HG02884 (cell line): Measurements from ENCODE around the gene MCM10.

Experiments
- ATAC-seq: cut with Tn5 transposase; IDR thresholded peaks from one replicate; pipeline ENCODE4 v1.9.1; 2021; ENCODE audit warnings: mild to moderate bottlenecking, moderate library complexity; ENCODE audit not compliant: unreplicated experiment

Gene MCM10

DNA sequence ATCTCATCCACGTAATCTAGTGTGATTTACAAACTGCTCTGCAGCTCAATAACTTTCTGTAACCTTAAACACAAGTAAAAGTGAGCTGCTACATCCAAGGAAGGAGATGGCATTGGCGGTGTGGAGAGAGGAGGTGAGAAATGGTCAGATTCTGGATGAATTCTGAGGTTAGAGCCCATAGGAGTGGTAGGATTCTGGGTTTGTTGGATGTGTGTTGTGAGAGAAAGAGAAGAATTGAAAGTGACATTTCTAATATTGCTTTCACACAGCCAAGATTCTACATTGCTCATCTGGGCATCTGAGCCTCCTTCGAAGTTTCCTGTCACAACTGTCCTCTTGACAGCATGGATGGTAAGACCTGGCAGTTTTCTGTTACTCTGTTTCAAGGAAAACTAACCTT is 2.5 kb downstream of the MCM10 start:
- no peak for ATAC-seq

DNA sequence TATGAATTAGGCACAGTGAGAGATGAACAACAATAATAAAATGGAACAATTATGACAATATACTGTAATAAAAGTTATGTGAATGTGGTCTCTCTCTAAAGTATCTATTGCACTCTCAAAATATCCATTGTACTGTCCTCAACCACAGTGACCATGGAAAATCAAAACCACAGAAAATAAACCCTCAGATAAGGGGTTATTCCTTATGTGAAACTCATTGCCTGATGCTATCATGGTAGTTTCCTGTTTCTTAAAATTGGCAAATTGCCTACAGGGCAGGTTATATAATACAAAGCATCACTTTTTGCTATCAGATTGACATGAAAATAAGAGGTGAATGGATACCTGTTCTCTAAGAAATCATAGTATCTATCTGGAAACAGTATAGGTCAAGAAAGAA is 3.8 kb downstream of the MCM10 start:
- no peak for ATAC-seq

DNA sequence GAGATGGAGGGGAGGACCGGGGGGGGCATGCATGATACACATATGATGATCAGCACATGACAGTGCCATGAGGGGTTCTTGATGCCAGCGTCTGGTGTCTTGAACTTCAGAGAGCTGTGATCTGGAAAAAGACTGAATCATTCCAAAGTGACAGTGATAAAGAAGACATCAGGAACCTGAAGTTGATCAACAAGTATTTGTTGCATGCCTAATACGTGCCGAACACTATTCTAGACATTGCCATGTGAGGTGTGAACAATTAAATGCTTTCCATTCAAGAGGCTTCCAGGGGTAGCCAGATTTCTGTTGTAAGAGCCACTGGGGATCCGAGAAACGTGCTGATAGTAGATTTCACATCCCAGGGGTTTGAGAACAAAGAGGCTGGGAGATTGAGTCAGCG is 6.2 kb downstream of the MCM10 start:
- ATAC-seq, result no peak

DNA sequence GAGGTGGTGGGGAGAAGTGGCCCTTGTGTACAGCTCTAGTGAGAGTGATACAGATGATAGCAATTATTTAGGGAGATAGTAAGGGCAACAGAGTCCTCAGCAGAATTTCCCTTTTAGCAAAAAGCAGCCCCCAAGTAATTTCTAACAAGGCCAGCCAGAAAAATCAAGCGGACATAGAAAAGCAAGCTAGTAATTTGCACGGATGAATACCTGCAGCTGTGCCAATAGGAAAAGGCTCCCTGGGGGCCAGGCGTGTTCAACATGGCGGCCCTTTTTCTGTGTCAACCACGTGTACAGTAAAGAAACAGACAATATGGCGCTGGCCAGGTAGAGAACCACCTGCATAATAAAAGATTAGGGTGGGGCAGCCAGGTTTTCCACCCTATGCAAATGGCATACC is 7.4 kb downstream of the MCM10 start:
- ATAC-seq, result no peak

DNA sequence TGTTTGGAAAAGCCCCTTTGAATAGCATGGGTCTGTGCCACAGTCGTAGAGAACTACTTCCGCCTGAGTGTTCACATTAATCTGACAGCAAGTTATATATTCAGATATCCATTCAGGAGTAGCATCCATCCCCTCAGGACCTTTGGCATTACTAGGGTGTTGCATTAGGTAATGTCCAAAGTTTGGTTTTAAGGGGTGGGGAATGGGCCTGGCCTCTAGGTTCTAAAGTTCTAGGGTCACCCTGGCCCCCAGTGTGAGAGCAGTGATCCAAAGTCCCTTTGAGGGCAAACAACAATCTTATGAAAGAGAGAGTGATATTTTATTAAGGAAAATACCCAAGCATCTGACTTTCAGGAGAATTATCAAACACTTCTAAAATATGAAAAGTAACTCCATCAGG is 12.3 kb downstream of the MCM10 start:
- ATAC-seq, result no peak

DNA sequence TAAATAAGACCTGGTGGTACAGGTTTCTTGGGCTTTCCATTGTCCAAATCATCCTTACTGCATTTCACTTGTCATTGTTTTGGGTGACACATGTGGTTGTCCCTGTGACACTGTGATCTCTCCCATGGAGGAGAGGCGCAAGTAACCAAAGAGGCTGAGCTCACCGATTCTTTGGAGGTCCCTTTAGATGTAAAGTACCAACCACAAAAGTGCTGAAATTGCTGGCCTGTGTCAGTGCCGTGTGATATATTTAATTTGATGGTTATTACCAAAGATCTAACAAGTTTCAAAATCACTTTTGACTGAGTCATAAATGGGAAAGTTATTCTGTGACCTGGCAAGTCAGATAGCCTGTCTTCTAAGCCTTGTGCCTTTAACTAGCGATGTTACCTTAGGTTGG is 19.4 kb downstream of the MCM10 start:
- no peak for ATAC-seq

DNA sequence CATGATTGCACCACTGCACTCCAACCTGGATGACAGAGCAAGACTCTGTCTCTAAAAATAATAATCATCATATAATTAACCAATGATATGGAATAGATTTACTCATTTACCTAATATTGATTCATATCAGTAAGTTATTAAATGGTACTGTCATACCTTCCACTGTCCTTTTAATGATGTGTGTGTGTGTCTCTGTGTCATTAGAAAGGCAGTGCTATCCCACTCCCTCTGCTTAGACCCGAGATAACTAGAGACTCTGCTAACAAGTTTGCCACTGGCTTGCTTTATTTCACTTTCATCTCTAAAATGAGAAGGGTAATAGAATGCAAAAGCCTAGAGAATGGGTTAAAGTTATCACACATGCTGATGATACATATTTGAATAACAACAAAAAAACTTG is 21.1 kb downstream of the MCM10 start:
- no peak for ATAC-seq

DNA sequence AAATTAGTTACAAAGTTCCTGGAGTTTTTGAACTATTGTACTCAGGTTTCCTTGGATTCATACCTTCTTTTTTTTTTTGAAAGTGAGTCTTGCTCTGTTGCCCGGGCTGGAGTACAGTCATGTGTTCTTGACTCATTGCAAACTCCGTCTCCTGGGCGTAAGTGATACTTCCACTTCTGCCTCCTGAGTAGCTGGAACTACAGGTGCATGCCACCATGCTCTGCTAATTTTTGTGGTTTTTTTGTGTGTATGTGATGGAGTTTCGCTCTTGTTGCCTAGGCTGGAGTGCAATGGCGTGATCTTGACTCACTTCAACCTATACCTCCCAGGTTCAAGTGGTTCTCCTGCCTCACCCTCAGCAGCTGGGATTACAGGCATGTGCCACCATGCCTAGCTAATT is 22.3 kb downstream of the MCM10 start:
- ATAC-seq, result peak; percentile 54

DNA sequence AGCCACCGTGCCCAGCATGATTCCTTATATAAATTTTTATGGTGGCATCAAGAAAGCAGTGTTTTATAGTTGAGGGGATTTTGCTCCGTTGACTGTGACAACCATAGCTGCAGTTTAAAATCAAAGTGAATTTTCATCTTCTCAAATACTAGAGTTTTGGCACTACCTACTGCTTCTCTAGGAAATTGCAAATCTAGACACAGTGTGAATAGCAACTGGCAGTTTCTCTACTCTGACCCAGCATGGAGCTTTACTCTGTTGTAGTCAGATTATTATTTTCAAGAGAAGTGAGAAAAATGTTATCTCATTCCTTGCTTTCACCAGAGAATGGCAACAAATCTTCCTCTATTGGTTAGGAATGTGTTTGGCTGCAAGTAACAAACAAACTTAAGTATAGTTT is 22.9 kb downstream of the MCM10 start:
- no peak for ATAC-seq

DNA sequence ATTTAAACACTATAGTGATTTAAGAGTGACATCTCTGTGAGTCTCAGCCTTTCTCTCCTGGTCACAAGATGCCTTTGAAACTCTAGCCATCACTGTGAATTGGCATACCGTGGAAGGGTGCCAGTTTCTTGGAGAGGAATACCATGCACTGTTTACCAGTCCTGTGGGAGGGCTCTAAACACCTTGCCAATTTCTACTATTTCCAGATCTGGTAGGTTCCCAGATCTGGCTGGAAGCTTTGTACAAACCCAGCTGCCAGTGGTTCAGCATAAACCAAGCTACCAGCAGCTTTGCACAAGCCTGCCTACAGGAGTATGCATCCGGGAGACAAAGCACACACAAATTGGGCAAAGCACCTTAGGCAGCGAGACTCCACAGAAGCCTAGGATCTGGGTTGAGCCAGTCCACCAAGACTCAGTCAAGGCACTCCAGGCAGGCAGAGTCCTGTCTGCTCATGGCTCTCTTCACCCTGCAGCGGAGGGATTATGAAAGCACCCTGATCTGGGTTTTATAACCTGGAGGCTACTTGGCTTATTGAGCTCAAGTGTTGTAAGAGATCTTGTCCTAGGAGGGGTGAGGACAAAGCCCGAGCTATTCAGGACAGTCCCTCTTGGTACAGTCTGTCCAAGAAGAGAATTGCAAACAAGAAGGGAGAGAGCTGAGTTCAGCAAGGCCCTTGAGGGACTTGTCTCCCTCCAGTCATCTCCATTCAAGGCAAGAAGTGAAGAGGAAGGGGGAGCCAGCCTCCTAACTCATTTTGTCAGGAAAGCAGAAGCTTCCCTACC is 23.6 kb downstream of the MCM10 start:
- ATAC-seq, result no peak

DNA sequence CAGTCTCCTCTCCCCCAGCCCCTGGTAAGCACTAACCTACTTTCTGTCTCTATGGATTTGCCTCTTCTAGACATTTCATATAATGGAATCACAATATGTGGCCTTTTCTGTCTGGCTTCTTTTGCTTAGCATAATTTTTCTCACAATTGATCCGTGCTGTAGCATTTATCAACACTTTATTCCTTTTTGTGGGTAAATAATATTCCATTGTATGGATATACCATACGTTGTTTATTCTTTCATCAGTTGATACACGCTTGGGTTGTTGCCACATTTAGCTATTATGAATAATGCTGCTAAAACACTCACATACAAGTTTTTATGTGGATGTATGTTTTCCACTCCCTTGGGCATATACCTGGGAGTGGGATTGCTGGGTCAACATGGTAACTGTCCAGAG is 25.8 kb downstream of the MCM10 start:
- ATAC-seq, result no peak

DNA sequence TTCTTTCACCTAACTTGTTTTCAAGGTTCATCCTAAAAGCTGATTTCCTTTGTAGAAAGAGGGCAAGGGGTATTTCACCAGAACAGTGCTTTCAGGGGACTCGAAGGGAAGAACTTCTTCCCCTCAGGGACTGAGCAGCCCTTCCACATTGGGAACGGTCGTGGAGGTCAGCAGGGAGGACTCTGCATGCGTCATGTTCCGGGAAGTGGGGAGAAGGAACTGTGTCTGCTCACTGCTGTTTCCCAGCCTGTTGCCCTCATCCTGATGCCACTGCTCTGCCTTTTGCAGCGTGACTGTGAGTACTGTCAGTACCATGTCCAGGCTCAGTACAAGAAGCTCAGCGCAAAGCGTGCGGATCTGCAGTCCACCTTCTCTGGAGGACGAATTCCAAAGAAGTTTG is 27.2 kb downstream of the MCM10 start:
- ATAC-seq, result no peak

DNA sequence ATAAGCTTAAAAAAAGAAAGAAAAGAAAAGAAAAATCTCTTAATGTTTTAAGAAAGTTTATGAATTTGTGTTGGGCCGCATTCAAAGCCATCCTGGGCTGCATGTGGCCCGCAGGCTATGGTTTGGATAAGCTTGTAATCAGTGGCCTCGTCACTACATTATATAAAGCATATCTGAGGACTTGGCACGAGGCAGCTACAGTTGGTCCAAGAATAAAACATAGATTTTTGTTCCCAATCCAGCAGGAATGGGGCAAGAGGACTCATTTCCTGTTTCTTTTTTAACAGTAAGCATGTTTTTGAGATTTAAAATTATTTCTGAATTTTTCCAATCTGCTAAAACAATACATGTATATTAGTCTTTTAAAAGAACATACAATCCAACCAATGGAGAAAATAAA is 28.6 kb downstream of the MCM10 start:
- no peak for ATAC-seq

DNA sequence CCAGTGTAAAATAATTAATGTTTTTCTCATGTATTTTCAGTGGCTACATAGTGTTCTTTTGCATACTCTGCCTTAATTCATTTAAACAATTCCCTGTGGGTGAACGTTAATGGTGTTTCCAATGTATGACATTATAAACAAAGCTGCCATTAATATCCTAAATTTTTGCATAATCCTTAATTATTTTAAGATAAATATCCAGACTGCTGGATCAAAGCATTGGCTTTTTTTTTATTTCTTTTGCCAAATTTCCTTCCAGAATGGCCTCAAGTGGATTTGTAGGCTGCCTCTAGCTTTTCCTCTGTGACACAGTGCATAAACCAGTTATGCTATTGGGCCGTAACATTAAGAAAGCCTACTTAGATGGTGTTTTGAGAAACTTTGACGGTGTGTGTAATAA is 29.5 kb downstream of the MCM10 start:
- no peak for ATAC-seq

DNA sequence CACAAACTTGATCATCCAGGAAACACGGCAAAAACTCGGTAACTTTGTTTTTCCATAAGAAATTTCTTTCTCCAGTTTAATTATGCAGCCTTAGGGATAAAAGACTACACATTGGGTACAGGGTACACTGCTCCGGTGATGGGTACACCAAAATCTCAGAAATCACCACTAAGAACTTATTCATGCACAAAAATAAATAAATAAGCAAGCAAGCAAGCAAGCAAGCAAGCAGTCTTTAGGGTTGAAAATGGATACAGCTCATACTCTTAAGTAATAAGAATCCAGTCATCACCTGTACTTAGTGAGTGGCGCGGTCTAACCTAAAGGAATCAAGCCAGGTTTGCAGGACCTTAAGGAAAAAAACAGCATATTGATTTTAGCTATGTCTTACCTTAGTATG is 30.0 kb downstream of the MCM10 start:
- no peak for ATAC-seq

DNA sequence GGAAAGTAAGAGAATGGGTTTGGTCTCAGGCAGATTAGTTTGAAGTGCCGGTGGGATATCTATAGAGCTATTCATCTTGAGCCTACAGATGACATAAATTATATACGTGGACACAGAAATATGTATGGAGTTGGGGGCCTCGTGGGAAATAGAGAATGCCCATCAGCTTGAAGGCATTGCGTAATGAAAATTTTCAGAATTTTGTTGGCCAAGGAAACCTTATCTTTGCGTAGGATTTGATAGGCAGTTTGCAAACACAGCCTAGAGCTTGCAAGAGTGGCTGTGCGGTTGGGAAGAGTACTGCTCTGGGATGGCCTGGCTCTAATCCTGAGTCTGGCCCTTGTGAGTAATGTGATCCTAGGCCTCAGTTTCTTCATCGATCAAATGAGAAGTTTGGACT is 32.3 kb downstream of the MCM10 start:
- no peak for ATAC-seq

DNA sequence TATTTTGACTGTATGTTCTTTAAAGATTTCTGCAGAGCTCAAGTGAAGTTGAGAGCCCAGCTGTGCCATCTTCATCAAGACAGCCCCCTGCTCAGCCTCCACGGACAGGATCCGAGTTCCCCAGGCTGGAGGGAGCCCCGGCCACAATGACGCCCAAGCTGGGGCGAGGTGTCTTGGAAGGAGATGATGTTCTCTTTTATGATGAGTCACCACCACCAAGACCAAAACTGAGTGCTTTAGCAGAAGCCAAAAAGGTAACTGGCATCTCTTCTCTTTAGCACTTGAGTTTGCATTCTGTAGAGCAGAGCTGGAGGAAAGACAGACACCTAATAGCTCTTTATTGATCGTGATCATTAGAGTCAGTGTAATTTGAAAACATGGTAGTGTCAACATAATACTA is 33.7 kb downstream of the MCM10 start:
- ATAC-seq, result no peak

DNA sequence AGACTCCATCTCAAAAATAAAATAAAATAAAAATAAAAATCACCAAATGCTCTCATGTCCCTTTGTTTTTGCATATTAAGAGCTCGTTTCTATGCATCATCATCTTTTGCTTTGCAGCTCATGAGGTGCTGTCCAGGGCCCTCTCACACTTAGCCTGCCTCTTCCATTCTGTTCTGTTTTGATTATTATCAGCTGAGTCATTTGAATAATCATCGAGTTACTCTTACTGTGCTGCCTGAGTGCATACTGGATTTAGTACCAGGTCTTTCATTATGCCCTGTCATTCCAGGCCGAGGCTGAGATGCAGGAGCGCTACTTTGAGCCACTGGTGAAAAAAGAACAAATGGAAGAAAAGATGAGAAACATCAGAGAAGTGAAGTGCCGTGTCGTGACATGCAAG is 39.8 kb downstream of the MCM10 start:
- no peak for ATAC-seq

DNA sequence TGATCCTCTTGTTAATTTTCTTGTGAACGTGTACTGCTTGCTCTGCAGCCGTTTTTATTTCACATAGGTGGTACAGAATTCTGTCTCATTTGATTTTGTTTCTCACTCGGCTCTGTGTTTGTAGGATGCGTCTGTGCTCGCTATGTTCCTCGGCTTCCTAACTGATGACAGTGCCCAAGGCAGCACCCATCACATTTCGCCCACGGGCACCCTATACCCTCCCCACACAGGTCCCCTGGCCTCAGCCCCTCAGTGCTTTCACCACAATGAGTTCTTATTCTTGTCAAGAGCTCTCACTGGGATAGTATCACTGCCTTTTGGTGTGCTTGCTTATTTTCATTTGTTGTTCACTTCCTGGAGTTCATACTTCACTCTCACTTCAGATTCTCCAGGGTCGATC is 44.7 kb downstream of the MCM10 start:
- no peak for ATAC-seq

DNA sequence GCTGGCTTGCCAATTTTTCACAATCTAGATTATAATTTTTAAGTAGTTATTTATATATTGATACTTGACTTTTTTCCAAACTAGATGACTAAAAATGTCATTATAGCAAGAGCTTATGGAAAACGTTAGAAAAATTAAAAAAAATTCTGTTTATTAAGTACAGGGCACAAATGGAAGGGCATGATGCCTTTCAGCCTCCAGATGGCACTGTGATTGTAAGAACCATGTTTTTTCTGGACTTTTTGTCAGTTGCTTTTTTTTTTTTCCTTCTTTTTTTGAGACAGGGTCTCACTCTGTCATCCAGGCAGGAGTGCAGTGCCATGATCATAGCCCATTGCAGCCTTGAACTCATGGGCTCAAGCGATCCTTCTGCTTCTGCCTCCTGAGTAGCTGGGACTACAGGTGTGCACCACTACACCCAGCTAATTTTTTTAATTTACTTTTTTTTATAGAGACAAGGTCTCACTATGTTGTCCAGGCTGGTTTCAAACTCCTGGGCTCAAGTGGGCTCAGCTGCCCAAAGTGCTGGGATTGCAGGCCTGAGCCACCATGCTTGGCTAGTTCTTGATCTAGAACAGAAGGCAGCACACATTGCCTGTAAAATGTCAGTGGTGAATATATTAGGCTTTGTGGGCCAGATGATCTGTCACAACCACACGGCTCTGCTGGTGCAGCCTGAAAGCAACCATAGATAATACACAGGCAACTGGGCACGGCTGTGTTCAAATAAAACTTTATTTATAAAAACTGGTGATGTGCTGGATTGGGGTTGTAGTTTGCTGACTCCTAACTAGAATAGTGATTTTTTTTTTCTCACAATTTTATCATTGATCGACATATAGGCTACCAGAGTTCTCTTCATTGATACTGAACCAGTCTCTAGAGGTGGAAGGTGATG is 45.4 kb downstream of the MCM10 start:
- ATAC-seq, result no peak

DNA sequence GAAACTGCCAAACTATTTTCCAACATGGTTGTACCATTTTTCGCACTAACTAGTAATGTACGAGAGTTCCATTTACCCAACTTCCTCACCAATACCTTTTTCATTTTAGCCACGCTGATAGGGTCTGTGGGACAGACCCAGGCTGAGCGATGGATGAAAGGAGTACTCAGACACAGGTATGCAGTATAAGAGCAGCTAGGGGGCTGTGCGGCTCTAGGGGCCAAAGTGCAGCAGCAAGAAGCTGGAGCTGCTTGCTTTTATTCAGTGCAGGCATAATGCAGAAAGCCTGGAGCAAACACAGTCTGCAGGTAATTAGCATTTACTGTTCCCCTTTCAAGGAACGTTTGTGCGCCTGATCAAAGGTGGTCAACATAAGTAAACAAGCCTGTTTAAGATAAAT is 51.8 kb downstream of the MCM10 start:
- ATAC-seq, result no peak

DNA sequence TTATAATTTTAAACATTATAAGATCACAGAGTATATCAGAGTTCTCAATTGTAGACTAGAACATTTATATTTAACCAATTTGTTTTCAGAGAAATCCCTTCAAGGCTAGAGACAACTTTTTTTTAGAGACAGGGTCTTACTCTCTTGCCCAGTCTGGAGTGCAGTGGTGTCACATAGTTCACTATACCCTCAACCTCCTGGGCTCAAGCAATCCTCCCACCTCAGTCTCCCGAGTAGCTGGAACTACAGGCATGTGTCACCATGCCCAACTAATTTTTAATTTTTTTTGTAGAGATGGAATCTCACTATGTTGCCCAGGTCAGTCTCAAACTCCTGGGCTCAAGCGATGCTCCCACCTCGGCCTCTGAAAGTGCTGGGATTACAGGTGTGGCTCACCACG is 57.5 kb downstream of the MCM10 start:
- ATAC-seq, result no peak
